ENCODE data around the gene PACSIN2.
"Not testable (repeated sequence)": the region's sequence is repeated elsewhere in the genome, so short reads cannot be mapped to it uniquely, and the experiment has no call there.

The PACSIN2 gene

DNA sequence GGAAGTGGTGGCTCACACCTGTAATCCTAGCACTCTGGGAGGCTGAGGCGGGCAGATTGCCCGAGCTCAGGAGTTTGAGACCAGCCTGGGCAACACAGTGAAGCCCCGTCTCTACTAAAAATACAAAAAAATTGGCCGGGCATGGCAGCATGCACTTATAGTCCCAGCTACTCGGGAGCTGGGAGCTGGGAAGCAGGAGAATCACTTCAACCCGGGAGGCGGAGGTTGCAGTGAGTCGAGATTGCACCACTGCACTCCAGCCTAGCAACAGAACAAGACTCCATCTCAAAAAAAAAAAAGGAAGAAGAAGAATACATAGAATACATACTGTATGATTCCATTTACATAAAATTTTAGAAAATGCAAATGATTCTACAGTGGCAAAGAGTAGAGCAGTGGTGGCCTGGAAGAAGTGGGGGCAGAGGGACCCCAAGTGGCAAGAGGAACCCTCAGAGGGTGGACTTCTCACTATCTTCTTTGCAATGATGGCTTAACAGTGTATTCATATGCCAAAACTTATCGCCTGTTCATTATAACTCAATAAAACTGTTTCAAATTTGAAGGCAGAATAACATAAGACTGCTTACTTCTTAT, 22.0 kb downstream of the PACSIN2 start:
- DNase-seq = no peak

DNA sequence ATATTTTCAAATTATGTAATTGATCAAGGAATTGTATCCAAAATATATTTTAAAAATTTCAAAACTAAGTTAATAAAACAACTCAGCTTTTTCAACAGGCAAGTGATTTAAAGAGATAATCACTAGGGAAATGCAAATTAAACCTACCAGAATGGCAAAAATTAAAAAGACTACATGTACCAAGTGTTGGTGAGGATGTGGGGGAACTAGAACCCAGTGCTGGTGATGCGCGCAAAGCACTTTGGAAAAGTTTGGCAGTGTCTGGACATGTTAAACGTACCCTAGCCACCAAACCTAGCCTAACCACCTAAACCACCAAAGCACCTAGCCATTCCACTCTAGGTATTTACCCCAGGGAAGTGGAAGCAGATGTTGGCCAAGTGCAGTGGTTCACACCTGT, 22.9 kb downstream of the PACSIN2 start:
- no peak for DNase-seq

DNA sequence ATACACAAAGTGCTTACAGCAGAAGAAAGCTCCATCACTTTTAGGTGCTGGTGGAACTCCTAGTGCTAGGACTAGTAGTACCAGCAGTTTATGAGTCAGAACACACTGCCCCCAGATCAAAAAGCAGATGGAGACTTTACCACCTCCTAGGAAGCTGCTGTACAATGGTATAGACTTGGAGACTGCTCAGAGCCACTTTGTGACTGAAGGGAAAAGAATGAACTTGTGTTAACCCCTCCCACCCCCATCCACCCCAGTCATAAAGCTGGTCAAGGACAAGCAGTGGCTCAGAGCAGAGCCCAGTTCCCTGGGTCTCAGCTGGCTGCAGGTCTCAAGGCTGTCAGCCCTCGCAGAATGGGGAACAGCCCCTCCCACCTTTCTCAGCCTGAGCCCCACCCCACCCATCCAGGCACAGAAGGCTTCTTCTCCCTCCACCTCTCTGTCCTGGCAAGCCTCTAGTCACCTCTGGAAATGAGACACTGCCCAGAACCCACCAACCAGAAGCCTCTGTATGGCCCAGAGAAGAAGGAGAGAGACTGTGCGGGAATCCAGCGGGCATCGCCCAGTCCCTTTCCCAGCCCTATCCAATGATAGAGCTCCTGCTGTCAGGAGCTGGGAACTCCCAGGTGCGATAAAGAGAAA, 23.8 kb downstream of the PACSIN2 start:
- no peak for DNase-seq

DNA sequence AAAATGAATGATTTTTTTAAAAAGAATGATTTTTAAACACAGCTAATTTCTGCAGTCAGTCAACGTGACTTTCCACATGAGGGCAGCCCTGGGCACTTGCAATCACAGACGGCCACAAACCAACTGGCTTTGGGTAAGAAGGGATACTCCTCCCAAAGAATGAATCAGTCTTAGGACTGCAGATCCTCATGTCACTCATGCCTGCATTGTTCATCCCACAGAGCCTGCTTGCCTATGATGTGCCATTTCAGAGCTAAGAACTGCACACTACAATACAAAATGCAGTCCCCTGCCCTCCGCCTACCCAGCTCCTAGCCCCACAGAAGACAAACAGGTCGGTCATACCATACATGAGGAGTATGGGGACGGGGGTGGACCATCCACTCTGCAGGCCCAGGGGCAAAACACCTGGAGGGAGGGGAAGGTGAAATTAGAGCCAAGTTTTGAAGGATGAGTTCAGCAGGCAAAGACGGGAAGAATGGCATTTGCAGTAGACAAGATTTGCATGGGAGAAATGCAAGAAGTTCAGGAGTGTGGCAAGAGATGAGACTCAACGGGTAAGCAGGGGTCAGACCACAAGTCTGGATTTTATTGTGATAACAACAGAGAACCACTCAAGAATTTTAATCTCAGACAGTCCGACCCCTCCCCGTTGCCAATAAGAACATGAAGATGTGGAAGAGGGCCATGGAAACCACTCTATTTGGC, 24.7 kb downstream of the PACSIN2 start:
- no peak for DNase-seq

DNA sequence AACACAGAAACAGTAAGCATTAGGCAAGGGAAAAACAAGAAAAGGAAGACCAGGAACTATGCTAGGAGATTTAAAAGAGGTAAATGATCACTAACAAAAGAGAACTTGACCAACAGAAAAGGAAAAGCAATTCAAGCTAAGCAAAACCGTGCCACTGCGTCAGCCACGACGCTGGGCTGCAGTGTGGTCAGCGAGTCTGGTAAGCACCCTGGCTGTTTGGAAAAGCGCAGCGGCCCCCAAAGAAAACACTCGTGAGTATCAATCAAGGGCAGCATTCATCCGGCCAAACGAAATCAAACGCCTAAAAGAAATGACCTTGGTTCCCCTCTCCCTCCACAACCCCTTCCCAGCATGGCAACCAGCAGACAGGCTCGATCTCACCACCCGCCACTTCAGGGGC, 28.8 kb downstream of the PACSIN2 start:
- DNase-seq = no peak

DNA sequence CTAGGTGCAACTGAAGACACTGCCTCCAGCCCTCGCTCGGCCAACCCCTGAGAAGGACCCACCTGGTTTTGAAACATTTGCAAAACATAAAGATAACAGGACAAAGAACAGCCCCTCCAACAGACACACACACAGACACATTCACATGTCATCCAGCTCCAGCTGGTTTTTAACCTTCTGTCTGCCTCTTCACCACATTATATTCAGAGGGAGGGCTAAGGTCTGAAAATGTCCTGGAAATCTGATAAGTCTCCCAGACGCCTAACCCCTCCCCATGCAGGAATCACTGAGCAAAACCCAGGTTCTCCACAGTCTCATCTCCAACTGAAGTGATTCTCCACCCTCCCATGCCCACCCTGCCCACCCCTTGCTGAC, 29.4 kb downstream of the PACSIN2 start:
- DNase-seq = no peak

DNA sequence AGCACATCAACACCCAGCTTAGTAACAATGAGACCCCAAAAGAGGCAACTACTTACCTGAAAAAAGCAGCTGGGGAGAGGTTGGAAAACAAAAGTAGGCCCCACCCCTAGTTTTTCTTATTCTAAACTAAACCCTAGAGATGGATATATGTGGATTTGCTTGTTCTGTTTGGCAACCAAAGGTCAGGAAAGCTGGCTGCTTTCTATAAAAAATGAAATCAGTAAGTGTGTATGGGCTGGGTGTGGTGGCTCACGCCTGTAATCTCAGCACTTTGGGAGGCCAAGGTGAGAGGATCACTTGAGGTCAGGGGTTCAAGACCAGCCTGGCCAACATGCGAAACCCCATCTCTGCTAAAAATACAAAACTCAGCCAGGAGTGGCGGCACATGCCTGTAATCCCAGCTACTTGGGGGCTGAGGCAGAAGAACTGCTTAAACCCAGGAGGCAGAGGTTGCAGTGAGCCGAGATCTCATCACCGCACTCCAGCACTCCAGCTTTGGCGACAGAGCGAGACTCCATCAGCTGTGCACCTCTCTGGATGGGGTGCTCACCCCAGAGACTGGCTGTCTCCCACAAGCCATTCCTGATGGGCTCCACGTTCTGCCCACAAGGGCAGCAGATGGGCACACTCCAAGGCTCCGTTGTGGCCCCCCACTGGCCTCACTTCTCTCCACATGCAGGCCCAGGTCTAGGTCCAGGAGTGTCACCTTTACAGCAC, 30.0 kb downstream of the PACSIN2 start:
- no peak for DNase-seq

DNA sequence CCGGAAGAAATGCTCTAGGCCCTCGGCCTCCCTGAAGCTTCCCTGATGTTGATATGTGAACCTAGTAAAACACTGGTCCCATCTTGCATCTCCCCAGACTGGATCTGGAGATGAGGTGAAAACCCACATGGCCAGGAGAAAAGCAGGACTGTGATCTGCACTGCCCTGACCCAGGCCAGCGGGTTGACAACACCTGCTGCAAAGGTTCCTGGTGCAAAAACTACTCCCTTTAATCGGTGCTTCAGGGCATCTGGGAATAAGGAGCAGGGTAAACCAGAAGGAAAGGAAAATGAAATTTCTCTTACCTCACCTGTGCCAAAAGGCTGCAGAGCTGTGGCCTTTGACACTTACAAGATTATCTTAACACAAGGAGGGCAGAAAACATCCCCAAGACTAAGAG, 30.6 kb downstream of the PACSIN2 start:
- no peak for DNase-seq

DNA sequence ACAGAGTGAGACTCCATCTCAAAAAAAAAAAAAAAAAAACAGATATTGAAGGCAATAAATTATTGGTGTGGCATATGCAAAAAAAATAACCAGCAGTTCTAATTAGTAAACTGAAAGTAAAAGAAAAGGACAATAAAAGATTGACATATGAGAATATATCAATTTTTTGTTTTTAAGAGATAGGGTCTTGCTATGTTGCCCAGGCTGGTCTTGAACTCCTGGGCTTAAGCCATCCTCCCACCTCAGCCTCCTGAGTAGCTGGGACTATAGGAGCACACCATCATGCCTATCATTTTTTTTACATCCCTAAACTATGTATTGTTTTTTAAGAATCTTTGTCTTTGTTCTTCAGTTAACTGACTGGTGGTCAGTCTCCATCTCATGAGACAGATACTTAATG, 31.5 kb downstream of the PACSIN2 start:
- no peak for DNase-seq

DNA sequence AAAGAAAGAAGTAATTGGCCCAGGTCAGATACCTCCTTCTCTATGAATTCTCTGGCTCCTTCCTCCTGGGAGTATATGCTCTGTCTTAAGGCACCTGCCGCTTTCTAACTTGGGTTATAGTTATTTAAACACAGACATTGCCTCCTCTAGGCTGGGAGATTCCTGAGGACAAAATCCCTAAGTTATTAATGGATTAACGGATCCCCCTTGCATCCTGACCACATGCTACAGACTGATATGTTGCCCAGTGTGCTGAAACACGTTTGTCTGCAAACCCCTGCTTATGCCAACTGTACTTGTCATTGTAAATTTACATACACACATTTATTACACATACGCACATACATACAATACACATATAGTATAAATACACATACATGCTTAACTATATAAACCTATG, 35.3 kb downstream of the PACSIN2 start:
- DNase-seq = no peak

DNA sequence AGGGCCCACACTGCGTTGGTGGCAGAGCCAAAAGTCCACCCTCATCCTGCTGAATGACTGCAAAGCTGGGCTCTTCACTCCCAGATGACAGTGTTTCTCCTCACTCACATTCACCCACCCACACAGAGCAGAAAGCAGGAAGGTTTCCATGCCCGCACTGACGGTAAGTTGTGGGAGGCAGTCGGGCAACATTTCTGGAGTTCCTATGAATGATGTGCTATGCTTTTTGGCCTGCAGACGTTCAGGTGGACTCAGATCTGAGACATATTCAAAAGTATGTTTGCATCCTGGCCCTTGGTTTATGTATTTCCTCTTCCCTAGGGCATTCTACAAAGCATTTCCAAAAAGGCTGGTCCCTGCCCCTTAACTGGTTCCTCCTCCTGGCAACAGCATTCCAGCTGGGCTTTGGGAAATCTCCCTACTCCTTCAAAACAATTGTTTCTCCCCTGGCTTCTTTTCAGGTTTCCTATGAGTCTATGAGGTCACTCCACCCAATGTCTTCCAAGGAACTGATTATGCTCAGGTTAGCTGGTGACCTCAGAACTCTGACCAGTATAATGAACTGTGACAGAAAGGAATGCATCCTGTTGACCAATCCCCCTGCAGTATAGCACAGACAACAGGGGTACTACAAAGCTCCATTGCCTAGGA, 36.4 kb downstream of the PACSIN2 start:
- DNase-seq = no peak

DNA sequence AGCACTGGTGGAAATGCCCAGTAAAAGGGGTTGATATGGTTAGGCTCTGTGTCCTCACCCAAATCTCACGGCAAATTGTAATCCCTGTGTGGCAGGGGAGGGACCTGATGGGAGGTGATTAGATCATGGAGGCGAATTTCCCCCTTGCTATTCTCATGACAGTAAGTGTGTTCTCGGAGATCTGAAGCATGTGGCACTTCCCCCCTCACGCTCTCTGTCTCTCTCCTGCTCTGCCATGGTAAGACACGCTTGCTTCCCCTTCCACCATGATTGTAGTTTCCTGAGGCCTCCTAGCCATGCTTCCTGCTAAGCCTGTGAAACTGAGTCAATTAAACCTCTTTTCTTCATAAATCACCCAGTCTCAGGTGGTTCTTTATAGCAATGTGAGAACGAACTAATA, 37.4 kb downstream of the PACSIN2 start:
- no peak for DNase-seq

DNA sequence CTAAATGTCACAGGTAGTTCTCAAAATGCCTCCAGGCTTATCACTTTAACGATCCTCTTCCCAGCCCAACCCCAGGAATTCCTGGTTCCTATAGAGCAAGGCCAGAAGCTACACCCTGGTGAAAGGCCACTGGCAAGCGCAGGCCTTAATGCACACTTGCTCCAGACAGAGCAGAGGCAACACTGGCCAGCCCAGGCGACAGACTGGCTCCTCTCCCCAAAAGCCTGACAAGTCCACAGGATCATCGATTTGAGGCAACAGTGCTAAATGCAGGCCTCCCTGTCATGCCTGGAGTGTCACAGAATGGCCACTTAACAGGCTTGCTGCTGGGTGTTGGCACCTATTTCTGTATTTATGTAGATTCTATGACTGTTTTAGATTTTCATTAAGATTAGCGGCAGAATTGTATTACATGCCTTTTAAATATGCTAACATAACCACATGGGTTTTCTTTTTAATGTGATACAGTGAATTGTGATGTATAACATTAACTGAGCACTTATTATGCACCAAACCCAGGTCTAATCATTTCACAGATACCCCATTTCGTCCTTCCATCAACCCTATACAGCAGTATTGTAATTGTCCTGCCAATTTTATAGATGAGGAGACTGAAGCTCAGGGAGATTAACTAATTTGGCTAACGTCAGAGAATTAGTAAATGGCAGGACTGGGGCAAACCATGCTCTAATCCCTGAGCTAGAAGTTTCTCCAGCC, 38.6 kb downstream of the PACSIN2 start:
- no peak for DNase-seq

DNA sequence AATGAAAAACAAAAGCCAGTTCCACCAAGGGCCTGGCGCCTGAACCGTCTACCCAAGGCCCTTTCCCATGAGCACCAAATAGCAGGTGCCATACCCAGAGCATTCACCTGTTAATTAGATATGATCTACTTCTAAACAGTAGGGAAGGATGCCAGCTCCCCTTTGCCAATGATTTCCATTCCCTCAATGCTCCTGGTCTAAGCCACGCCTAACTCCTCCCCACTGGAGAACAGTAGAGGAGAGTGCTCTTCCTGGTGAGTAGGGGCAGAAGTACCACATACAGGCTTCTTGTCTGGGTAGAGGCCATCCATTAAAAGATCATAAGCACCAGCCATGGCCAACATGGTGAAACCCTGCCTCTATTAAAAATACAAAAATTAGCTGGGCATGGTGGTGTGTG, 40.7 kb downstream of the PACSIN2 start:
- no peak for DNase-seq

DNA sequence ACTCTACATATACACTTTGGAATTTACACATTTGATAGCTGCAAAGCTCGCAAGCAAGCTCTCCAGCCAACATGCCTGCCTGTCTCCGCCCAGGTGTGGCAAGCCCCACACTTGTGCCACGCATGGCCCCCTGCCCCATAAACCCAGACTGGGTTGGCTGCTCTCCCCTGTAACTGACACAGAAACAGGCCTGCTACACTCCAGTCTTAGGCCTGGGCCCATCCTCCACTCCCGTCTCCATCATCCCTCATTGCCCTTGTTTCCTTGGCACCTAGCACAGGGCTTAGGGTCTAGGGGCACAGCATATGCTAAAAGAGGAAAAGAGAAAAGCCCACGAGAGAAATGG, 41.4 kb downstream of the PACSIN2 start:
- DNase-seq = no peak

DNA sequence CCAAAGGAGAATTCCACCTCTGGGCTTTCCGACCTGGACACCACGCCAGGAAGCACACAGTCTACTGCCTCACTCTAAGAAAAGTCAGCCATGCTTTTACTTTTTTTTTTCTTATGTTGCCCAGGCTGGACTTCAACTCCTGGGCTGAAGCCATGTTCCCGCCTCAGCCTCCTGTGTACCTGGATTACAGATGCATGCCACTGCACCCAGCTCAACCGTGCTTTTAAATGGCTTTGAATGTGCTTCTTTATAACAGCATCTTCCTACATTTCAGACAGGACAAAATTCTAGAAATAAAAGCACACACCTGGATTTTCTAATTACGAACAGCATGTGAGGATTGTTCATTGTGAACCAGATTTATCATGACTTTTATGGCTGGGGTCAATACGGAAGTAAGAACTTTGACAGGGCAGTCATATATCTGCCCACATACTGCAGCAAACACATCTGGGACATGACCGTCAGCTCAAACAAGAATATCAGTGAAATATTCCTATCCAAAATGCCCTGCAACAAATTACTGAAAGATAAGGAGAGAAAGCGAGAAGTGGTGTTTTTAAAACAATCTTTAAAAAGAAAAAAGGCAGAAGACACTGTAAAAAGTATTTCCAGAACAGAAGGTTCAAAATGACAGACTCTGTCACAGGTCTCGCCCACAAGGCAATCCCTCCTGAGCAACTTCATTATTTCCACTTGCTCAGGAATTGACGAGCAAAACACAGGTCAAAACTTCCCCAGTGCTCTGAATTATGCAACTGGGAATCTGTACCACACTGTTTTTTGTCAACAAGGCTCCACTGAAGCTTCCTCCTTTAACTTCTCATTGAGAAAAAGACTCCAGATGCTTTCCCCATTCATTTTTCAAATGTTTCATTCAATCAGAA, 42.1 kb downstream of the PACSIN2 start:
- no peak for DNase-seq

DNA sequence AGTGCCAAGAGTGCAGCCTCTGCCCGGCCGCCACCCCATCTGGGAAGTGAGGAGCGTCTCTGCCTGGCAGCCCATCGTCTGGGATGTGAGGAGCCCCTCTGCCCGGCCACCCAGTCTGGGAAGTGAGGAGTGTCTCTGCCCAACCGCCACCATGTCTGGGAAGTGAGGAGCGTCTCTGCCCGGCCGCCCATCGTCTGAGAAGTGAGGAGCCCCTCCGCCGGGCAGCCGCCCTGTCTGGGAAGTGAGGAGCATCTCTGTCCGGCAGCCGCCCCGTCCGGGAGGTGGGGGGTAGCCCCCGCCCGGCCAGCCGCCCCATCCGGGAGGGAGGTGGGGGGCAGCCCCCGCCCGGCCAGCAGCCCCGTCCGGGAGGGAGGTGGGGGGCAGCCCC, 43.5 kb downstream of the PACSIN2 start:
- DNase-seq = not testable (repeated sequence)

DNA sequence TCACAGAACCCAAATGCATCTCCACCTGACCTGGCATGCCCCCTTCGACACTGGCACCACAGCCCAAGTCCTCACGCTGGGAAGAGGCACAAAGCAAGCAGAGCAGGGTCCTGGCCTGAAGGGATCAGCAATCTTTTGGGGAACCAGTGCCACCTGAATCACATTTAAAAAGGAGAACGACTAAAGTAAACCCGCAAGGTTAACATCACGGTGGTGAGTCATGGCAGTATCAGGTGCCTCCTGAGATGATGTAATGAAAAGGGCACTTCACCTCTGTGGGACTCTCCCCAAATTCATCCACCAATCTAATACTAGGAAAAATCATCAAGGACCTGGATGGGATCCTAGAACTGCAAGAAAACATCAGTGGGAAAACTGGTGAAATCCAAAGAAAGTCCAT, 44.9 kb downstream of the PACSIN2 start:
- no peak for DNase-seq

DNA sequence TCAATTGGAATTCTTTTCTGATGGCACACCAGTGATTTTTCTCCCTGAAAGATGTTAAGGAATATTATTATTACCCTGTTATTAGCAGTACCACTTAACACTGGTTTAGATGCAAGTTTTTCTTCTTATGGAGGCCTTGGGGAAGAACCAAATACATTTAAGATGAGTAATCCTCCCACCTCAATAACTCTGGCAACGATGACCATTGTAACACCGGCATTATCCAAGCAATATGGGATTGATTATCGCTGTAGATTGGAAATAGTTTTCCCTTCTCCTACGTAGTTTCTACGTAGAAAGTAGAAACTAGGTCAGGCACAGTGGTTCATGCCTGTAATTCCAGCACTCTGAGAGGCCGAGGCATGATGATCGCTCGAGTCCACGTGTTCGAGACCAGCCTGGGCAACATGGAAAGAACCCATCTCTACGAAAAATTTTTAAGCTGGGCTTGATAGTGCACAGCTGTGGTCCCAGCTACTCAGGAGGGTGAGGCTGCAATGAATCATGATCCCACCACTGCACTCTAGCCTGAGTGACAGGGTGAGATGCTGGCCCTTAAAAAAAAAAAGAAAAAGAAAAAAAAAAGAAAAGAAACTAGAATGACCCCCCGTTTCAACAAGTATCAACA, 45.5 kb downstream of the PACSIN2 start:
- no peak for DNase-seq

DNA sequence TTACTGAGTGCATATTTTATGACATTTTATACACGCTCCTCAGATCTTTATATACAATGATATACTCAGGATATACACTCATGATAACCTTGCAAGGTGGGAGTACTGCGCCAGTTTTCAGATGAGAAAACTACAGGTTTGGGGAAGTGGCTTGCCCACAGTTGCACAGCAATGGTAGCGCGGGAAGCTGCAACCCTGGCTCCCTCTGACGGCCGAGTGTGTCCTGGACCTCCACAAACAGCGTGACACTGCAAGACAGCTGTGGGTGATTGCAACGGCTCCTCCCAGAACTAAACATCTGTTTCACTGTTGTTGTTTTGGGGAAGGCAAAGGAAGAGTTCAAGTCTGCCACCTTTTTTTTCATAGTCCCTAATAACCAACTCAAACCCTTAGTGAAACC, 47.0 kb downstream of the PACSIN2 start:
- no peak for DNase-seq

DNA sequence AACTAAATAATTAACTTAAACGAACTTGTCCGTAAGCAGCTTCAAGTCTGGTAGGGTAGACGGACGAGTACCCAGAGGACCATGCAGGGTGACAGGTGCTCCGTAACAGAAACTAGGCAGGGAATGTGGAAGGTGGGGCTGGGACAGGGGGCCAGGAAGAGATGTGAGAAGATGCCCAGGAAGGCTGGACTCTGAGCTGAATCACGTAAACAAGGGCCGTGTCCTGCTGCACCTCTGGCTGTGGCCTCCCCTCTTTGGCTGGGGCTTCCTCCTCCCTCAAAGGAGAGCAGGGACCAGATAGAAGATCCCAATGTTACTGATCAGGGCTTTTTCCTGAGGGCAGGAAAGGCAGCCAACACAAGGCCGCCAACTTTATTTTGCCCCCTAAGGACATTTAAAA, 47.9 kb downstream of the PACSIN2 start:
- DNase-seq = no peak

Measured in right kidney (tissue), 1 donor.